ENCODE measurements around the gene KCTD2. TPM values are rescaled to one million over a fixed set of nuclear protein-coding genes. Genes with fewer than 3 reads are reported as not detected.

KCTD2 gene
- total and polyA plus RNA-seq, 2 of the 13 experiments (the other 11 are each of a cell fraction or from before 2014, with no cell fraction given): 28.3 to 32.6 TPM

- TF ChIP-seq USF2 (IDR thresholded peaks at IDR 0.05; ENCODE audit: low read depth, low read length) (no peak), USF2 (CRISPR knock-in tag; IDR thresholded peaks at IDR 0.05; ENCODE audit: borderline replicate concordance) (no peak), MYPOP (CRISPR knock-in tag; IDR thresholded peaks at IDR 0.05) (no peak), ZNF160 (CRISPR knock-in tag; IDR thresholded peaks at IDR 0.05) (no peak), ATF7-NPFF (CRISPR knock-in tag; IDR thresholded peaks at IDR 0.05; ENCODE audit: low read depth) (no peak), HOXD1 (CRISPR knock-in tag; IDR thresholded peaks at IDR 0.05) (no peak), CREBL2 (CRISPR knock-in tag; IDR thresholded peaks at IDR 0.05; ENCODE audit: borderline replicate concordance) (no peak)
- TF ChIP-seq, protein P1, sequence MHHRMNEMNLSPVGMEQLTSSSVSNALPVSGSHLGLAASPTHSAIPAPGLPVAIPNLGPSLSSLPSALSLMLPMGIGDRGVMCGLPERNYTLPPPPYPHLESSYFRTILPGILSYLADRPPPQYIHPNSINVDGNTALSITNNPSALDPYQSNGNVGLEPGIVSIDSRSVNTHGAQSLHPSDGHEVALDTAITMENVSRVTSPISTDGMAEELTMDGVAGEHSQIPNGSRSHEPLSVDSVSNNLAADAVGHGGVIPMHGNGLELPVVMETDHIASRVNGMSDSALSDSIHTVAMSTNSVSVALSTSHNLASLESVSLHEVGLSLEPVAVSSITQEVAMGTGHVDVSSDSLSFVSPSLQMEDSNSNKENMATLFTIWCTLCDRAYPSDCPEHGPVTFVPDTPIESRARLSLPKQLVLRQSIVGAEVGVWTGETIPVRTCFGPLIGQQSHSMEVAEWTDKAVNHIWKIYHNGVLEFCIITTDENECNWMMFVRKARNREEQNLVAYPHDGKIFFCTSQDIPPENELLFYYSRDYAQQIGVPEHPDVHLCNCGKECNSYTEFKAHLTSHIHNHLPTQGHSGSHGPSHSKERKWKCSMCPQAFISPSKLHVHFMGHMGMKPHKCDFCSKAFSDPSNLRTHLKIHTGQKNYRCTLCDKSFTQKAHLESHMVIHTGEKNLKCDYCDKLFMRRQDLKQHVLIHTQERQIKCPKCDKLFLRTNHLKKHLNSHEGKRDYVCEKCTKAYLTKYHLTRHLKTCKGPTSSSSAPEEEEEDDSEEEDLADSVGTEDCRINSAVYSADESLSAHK (CRISPR knock-in tag; IDR thresholded peaks at IDR 0.05; ENCODE audit: borderline replicate concordance): no peak
Observed at GRCh38 chr17:75020331-75021110, 26.5 kb upstream of the KCTD2 start (continued).

Measured in HepG2 (cell line).